Brain microvascular endothelial cell (primary cell): ENCODE measurements around the gene BCL2A1.

Experiments used
- DNase-seq: peaks from one replicate; pipeline ENCODE4 v3.0.0-alpha.2; 2020
- H3K27ac ChIP-seq: fragments of 250-450 bp; sonication (Bioruptor Pico); 2 replicates; pipeline ENCODE4 v1.5.1; 2020; ENCODE audit warnings: mild to moderate bottlenecking, moderate library complexity
- H3K27me3 ChIP-seq: fragments of 250-450 bp; sonication (Bioruptor Pico); replicated peaks from 2 replicates; pipeline ENCODE4 v1.5.1; 2020; ENCODE audit warnings: mild to moderate bottlenecking
- H3K36me3 ChIP-seq: fragments of 250-450 bp; sonication (Bioruptor Pico); replicated peaks from 2 replicates; pipeline ENCODE4 v1.5.1; 2020; ENCODE audit warnings: mild to moderate bottlenecking
- H3K4me3 ChIP-seq: 2 replicates; pipeline ENCODE4 v1.5.1; 2011; ENCODE audit warnings: low read depth, mild to moderate bottlenecking, control low read depth, low read length, moderate library complexity
- in situ Hi-C: cut with HindIII; loops from 2 replicates; pipeline ENCODE4 v1.10.0; 2017; ENCODE audit warnings: low sequenced_read_pairs, low pct_ligation_motif_present
- TF ChIP-seq, protein P1 (sequence below): IDR thresholded peaks from 2 replicates; pipeline ENCODE4 v1.5.1; 2011; ENCODE audit warnings: low read depth, mild to moderate bottlenecking, moderate library complexity, low read length, control low read depth, inconsistent platforms; ENCODE audit errors: missing control alignments

Gene BCL2A1

GRCh38 chr15:80003934-80004472, 33.0 kb upstream of the BCL2A1 start:
- H3K27ac ChIP-seq: no peak overlapping the region
- no peak overlapping the region for H3K4me3 ChIP-seq
- TF ChIP-seq, protein P1, sequence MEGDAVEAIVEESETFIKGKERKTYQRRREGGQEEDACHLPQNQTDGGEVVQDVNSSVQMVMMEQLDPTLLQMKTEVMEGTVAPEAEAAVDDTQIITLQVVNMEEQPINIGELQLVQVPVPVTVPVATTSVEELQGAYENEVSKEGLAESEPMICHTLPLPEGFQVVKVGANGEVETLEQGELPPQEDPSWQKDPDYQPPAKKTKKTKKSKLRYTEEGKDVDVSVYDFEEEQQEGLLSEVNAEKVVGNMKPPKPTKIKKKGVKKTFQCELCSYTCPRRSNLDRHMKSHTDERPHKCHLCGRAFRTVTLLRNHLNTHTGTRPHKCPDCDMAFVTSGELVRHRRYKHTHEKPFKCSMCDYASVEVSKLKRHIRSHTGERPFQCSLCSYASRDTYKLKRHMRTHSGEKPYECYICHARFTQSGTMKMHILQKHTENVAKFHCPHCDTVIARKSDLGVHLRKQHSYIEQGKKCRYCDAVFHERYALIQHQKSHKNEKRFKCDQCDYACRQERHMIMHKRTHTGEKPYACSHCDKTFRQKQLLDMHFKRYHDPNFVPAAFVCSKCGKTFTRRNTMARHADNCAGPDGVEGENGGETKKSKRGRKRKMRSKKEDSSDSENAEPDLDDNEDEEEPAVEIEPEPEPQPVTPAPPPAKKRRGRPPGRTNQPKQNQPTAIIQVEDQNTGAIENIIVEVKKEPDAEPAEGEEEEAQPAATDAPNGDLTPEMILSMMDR: no peak
- H3K36me3 ChIP-seq: no peaks in the 10 kb centered on the region
- no peaks in the 10 kb centered on the region for H3K27me3 ChIP-seq
- in situ Hi-C loops: no loop called here
- DNase-seq: no peak

- Histone ChIP-seq H3K27me3 (no peaks in the 10 kb centered on the region), H3K4me3 (no peak overlapping the region), H3K27ac (no peak overlapping the region), H3K36me3 (no peaks in the 10 kb centered on the region)
- TF ChIP-seq, protein P1: no peak
- in situ Hi-C loops: no loop called here
- no peak for DNase-seq
Observed at GRCh38 chr15:80003171-80003570, 32.2 kb upstream of the BCL2A1 start.

DNA sequence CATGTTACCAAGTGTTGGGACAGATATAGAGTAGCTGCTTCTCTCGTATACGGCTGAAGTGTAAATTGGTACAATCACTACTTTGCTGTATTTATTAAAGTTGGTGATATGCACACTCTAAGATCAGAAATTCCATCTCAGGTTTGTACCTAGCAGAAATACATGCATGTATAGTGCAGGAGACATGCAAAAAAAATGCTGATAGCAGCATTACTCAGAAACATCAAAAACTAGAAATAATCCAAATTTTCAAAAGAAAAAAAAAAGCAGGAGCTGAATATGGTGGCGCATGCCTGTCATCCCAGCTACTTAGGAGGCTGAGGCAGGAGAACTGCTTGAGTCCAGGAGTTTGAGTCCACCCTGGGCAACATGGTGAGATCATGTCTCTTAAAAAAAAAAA, 31.3 kb upstream of the BCL2A1 start:
- Histone ChIP-seq H3K4me3 (no peak overlapping the region), H3K27me3 (no peaks in the 10 kb centered on the region), H3K27ac (no peak overlapping the region), H3K36me3 (no peaks in the 10 kb centered on the region)
- TF ChIP-seq, protein P1: no peak
- DNase-seq: no peak
- in situ Hi-C loops: no loop called here

DNA sequence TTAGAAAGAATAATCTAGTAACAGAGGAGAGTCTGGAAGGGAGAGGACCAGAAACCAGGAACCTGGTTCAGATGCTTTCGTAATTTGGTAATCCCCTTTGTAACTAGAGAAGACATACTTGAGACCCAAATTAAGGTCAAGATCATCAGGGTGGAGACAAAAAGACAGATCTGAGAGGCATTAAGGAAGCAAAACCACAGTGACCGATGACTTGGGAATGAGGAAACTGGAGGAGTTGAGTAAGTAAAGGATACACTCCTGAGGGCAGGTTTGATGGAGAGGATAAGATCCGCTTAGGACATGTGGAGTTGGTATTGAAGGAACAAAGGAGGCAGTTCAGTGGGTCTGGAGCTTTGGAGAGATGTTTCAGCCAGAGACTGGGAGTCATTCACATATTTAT, 23.6 kb upstream of the BCL2A1 start:
- in situ Hi-C loops: no loop called here
- TF ChIP-seq, protein P1: no peak
- no peak for DNase-seq
- Histone ChIP-seq H3K36me3 (no peaks in the 10 kb centered on the region), H3K27me3 (no peaks in the 10 kb centered on the region), H3K4me3 (no peak overlapping the region), H3K27ac (no peak overlapping the region)

- H3K36me3 ChIP-seq: no peaks in the 10 kb centered on the region
- TF ChIP-seq, protein P1: no peak
- no peak for DNase-seq
- H3K4me3 ChIP-seq: no peak overlapping the region
- no peaks in the 10 kb centered on the region for H3K27me3 ChIP-seq
- in situ Hi-C loops: no loop called here
- no peak overlapping the region for H3K27ac ChIP-seq
Observed at GRCh38 chr15:79991826-79992225, 20.8 kb upstream of the BCL2A1 start.

DNA sequence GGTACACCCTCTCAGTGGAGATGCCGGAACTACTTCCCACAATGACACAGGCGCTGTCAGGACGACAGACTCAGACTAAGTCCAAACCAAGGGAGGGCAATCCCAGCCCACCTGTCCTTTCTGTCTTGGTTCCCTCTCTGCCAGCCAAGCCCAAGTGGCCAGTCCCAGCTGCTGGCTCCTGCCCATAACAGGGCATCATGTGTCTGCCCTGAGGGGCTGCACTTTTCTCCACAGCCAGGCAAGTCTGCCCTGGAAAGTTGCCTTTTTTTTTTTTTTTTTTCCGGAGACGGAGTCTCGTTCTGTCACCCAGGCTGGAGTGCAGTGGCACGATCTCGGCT, 20.0 kb upstream of the BCL2A1 start:
- Histone ChIP-seq H3K27ac (no peak overlapping the region), H3K27me3 (no peaks in the 10 kb centered on the region), H3K4me3 (no peak overlapping the region), H3K36me3 (no peaks in the 10 kb centered on the region)
- in situ Hi-C loops: no loop called here
- no peak for DNase-seq
- TF ChIP-seq, protein P1: no peak
